G401.6 (cell line): ENCODE measurements around the gene FHIT.

Experiments
- FAIRE-seq: peaks from 2 replicates; lab custom pipeline; 2012; peaks lifted over from hg19 to GRCh38; lab: Jason Lieb, UNC

FHIT gene

DNA sequence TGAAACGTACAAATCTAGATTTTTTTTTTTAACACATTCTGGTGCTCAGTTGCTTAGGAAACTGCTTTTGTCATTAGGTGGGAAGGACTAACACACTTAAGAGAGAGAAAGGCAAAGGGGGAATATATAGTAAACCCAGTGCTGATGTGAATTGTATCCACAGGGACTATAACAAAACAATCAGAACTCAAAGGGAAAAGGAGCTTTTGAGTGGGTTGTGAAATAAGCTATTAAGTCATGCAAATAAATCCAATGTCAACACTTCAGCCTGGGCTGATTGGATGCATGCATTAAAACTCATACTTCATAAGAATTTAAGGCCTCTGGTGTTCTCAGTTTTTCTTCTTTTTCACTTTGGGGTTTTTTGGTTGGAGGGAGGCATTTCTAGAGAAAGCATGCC lies 628.9 kb downstream of the FHIT start:
- no peak for FAIRE-seq

DNA sequence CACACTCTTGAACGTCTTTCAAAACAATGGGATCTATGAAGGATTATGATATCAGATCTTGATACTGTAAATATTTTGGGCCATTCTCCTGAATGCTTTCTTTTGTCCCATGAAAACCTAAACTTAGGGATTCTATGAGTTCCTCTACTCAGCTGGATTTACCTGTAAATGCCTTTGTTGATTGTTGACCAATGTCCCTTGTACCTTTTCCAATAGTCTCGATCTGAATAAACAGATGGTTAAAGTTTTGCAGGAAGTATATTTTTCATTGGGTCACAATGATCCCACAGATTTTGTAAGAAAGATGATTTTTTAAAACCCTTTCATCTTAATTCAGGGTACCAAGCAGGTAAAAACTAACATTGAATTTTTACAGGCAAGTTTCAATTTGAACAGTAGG lies 634.1 kb downstream of the FHIT start:
- FAIRE-seq = no peak

DNA sequence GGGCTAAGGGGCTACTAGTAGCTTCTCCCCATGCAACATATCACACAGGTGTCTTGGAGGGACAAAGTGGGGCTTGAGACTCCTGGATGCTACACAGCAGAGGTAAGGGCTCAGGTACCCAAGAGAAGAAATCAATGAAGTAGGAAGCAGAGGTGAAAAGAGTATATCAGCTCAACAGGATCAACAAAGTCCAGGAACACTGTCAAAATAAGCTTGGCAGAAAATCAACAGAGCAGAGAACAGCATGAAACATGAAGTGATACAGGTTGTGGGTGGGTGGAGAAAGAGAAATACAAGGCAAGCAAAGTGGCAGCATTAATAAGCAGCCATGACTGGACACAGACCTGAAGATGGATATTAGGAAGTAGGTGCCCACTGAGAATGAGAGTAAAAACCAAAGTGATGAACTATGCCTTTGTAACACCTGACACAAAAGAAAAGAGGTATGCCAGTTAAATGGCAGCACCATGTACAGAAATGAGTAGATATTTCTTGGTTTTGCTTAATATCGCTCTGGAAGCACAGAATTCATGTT lies 637.4 kb downstream of the FHIT start:
- no peak for FAIRE-seq

DNA sequence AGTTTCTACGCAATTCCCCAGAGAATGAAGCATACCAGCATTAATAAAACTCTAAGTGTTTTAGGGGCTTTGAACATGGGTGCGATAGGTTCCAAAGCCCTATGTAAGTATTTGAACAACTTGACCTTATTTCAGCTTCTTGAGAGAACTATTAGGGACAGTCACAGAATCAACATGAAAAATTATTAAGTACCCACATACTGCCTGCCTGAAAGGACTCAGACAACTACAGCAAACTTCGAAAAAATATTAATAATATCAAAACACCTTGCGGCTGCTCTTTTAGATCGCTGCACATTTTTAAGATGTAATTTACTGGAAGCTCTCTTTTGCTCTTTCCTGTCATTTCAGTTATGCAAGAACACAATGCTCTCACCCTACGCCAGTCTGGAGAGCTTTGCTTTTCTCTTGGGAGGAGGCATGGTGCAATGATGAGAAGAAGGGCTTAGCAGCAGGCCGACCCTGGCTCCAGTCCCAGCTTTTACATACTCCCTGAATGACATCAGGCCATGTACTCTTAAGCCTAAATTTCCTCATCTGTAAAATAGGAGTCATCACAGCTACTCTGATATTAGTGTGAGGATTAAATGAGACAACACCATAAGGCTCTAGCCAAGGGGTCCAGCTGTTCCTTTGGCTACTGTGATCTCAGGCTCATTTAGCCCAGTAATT lies 640.7 kb downstream of the FHIT start:
- FAIRE-seq = no peak

DNA sequence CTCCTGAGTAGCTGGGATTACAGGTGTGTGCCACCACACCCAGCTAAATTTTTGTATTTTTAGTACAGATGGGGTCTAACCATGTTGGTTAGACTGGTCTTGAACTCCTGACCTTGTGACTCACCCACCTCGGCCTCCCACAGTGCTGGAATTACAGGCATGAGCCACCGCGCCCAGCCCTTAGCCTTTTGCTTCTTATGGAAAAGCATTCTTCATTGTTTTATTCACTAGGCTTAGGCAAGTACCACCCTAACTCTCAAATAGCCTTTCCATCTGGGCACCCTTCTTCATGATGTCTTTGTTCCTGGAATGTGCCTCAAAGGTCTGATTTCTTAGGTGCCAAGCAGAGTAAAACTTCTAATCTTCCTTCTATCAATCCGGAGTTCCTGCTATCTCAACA lies 641.8 kb downstream of the FHIT start:
- no peak for FAIRE-seq

DNA sequence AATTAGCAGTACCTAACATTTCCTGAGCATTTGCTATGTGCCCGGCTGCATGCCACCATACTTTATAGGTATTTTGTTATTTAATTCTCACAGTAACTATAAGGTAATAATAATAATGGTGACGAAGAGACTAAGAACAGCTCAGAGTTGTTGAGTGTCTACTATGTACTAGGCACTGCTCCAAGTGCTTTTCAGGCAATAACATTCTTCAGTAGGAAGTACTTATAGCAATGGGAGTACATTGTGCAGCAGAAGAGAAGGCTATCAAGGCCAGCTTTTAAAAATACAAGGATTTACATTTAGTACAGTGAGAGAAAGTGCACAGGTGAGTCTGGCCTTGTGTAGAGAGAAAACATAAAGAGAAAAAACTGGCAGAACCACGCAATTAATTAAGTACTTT lies 647.4 kb downstream of the FHIT start:
- FAIRE-seq = no peak

DNA sequence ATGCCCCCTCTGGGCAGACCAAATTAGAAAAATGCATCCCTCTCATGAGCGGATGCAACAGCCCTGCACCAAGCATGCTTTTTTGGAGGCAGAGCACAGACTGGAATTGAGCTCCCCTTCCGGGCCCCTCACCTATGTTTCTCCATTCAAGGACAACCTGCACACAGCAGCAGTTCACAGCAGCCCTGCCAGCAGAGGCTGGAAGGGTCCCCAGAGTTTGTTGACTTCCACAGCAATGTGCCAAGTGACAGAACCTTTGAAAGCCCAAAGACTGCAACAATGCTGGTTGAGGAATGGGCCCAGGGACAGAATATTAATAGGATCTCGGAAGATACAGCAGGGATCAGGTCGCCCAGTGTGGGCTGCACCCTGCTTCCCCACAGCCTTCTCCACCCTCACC lies 650.4 kb downstream of the FHIT start:
- no peak for FAIRE-seq

DNA sequence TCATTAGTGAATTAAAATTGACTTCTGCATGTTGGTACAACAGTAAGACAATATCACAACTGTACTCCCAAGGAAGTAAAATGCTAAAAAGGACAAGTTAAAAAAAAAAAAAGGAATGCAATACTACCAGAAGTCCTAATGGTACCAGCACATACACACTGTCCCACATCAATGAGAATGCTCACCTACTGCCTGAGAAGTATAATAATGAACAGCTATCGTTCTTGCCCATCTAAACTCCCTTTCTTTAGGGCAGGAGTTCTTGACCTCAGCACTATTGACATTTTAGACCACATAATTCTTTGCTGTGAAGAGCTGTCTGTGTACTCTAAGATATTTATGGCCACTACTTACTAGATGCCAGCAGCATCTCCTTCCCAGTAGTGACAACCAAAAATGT lies 651.7 kb downstream of the FHIT start:
- FAIRE-seq = no peak

DNA sequence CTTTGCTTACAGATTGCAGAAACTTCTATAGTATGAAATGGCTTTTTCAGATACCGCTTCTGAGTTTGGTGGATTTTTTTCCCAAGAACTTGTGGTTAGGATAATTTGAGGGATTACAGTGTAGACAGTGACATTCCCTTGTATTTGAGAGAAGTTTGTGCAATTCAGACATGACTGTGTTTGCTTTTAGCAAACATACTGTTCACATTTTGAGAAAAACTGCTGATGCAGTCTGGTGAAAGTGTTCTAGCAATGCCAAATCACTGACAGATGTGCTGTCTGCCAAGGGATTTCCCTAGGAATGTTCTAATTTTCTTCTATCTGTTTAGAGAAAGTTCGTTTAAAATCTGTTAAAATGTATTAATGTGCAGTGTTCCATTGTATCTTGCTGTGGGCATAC lies 652.6 kb downstream of the FHIT start:
- FAIRE-seq = no peak

DNA sequence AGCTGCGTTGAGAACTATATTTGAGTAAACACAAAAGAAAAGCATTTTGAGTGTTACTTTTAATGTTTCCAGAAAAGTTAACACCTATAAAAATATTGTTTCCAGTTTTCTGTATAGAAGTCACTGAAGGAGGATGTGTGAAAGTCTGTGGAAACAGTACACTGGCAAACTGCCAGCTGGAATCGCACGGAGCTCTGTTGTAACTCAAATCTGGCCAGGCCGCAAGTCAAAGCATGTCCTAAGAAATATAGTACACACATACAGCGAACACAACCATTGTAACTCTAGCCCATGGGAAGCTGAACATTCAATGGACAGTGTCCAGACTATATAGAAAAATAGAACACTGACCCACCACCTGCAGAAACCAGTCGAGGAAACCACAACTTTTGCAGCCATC lies 657.2 kb downstream of the FHIT start:
- no peak for FAIRE-seq

DNA sequence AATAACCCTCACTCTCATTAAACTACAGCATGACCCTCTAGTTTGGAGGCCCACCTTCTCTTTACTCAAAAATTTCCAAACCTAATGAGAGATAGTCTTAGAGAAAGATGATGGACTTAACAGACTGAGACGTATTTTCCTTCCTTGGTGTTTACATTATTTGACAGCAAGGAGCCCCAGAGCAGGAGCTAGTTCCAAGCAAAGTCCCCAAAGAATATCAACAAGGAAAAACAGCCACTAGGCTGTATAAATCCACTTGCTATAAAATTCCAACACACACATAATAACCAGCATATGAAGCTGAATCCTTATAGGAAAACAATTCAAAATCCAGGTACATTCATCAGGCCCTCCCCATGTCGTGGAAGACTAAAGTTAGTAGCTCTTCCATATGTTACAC lies 660.0 kb downstream of the FHIT start:
- no peak for FAIRE-seq

DNA sequence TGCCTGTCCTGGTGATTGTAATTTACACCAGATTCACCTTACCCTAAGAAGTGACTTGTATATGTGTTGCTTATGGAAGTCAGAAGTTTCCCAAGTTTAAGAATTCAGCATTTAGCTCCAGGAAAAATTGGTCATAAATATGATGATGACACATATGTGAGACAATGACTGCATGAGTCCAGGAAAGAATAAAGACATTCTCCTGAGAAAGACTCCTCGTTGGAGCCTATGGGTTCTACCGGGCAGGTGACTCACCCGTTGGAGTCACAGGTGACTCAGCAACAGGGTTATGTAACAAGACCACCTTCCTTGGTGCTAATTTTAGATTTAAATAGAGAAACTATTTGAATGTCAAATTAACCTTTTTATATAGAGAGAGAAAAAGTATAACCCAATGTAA lies 662.4 kb downstream of the FHIT start:
- FAIRE-seq = no peak

DNA sequence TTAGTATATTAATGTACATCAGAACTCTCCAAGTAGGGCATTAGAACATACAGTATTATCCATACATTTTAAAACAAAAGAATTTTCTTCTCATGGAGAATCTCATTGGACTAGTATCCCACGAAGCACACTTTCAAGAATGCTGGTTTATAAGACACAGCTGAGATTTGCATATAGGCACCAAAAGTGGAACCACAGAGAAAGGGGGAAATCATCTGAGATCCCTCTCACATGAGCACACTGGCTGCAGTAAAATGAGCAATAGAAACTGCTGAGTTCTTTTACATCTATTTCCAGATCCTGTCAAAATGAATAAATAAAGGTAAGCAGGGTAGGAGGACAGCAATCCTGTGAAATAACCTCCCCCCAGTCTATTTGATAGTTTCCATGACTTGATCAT lies 665.3 kb downstream of the FHIT start:
- no peak for FAIRE-seq

DNA sequence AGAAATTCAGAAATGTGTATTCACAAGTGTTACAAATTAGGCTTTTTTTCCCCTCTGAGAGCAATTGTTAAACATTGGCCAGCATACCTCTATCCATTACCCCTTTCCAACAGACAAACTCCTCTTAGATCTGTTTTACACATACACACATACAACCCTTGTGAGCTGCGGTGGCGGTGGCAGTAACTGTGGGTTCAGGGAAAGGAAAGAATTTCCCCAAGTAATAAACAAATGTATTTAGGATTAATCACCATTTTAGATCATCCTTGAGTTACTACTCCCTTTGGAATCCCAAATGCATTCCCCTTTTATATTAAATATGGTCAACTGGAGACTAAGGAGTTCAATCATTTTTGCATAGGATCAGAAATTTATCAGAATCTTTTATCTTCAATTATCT lies 667.0 kb downstream of the FHIT start:
- no peak for FAIRE-seq

DNA sequence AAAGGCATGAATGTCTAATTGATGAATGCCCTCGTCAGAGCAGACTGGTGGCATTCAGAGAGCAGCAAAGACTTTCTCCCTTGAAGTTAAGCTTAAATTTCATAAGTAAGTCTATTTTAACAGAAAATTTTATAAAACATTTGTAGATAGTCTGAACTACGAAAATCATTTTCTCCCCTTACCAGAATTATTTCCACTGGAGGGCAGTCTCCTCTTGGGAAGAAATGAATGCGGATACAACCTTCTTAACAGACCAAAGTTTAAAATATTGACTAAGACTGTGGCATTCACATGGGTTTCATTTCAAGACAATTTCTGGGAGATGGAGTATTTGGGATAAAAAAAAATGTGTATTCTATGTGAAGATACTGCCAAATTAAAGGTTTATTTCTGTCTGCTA lies 669.0 kb downstream of the FHIT start:
- FAIRE-seq = no peak

DNA sequence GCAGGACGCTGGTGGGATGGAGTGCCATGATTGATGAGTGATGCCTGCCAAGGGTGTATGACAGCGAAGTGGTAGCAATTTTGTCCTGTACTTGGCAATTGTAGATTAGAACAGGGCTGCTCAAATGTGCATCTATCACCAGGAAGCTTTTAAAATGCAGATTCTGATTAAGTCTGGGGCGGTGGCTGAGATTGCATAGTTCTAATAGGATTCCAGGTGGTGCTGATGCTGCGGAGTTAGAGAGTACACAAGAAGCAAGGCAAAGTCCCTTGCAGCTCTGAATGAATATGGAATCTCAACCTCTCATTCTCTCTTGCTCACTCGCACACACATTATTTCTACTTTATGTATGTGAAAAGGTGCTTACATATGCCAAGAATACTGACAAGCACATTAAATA lies 670.4 kb downstream of the FHIT start:
- no peak for FAIRE-seq

DNA sequence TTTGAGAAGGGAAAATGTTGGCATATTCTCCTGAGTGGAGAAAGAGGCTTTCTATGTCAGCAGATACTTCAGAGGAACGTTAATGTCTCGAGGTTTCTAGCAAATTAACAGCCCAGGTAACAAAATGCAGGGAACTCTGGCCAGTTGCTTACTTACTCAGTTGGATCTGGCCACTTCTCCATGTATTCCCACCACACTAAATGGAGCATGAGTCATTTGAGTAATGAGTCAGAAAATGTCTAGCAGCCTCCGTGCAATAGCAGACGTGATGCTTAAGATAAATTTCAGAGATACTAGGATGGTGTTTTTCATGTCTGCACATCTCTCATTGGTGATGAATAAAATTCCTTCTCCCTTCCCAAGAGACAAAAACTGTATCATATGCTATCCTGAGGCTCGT lies 671.5 kb downstream of the FHIT start:
- FAIRE-seq = no peak

DNA sequence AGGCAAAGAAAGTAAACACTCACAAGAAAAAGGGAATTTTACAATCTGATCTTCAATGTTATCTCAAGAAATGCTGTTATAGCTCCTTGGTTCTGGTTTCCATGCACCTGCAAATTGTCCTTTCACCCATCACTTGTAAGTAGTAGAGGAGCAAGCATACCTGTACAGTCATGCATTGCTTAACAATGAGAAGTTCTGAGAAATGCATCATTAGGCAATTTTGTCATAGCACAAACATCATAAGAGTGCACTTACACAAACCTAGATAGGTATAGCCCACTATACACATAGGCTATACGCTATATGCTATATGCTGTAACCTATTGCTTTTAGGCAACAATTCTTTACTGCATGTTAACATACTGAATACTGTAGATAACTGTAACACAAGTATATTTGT lies 672.3 kb downstream of the FHIT start:
- FAIRE-seq = no peak

DNA sequence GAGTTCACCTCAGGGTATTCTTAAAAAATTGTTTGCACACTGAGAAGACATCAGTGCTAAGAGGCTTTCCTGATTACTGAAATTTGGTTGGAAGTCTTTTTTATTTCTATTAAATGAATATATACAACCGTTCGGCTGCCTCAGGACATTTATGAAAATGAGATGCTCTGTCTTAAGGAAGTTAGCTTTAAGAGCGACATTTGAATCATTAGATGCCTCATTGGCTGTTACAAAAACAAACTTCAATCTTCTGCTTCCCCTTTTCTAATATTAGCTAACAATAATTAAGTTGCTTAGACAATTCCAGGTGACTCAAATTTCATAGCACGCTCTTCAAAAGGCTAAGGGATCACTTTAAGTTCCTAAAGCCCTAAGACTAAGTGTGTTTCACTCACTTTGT lies 673.7 kb downstream of the FHIT start:
- no peak for FAIRE-seq

DNA sequence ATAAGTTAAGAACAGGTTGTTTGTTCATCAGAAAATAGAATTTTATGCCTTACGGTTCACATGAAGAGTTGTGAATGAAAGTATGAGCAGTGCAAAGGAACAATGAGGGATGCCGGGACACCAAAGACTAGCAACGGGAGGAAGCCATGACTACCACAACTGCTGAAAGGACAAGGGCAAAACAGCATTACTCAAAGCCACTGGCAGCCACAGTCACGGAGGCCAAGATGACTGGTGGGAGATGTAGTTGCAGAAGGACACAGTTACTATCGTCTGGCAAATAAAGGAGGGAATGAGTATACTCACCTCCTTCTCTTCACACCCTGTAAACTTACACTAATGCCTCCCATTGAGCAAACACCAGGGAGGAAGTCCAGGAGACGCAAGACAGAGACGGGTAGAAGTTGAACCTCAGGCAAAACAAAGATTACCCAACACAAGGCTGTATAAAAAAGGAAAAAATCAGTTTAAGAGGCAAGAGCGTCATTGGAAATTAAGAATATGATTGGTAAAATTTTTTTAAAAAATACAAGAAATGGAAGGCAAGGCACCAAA lies 675.5 kb downstream of the FHIT start:
- FAIRE-seq = no peak

DNA sequence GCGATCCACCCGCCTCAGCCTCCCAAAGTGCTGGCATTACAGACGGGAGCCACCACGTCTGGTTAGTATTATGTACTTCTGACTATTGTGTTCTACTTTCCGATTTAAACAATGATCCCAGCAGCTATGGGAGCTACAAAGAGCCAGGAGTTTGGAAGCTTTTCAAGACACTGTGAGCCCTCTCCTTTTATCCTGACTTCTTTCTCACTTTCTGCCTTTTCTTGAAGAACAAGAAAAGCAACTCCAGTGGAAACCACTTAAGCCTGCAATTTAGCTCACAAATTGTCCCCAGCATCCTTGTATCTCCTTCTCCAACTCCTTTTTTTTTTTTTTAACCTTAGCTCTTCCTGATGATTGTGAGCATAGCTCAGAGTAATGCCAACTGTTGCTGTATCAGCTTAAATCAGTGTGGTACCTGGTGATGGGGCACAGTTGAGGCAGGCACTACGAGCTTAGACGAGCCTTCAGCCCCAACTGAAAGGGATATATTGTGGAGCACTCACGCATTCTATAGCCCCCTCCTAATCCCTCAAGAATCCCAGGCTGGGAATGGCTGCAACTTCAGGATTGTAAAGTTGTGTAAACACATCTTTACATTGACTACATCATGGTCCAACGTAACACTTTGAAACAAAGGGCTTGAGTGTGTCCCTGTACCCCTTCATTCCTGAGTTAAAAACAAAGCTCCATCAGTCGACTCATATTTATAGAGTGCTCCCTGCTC lies 677.0 kb downstream of the FHIT start:
- no peak for FAIRE-seq

DNA sequence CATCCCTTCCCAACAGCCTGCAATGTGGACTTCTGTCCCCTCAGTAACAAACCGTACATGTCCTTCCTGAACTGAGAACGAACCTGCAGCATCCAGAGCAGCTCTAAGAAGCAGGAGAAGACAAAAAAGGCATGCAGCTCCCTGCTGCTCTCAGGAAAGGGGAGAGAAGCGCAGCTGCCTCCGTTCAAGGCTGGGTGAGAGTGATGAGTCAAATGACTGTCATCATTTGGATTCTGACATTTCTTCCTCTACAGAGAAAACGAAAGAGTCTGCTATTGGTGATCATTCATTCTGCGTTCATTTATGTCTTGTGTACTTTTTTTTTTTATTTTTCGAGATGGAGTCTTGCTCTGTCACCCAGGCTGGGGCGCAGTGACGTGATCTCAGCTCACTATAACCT lies 677.8 kb downstream of the FHIT start:
- no peak for FAIRE-seq

DNA sequence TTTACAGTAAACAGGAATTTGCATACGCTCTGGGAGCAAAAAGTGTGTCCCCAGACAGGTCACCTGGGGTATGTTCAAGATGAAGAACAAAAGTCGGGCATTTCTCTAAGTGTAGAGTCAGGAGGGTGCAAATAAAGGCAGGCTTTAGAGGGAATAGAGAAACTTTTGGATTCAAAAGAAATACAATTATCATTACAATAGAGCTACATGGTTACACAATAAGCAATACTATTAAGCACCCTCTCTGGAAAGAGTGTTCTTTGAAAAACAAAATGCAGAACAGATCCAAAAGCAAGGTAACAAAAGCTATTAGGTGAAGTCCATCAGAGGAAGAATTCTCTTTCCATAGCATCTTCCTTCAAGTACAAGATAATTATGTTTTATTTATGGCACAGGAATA lies 679.7 kb downstream of the FHIT start:
- no peak for FAIRE-seq

DNA sequence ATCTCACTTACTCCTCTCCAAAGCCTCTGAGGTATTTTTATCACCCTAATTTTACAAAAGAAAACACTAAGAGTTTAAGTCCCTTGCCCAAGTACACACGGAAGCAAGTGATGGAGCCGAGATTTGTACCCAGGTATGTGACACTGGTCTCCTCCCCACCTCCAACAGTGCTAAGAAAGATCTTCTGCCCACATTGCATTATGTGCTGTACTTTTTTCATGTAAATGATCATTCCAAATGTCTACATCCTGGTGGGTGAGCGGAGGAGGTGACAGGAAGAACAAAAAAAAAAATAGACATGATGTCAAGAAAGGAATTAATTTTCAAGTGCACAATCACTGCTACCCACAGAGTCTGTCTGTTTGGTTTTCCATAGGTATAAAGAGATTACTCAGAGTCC lies 694.1 kb downstream of the FHIT start:
- no peak for FAIRE-seq
